Chondrocyte (in vitro differentiated cells): Measurements from ENCODE around the gene PLEKHA6. TPM values are rescaled to one million over a fixed set of nuclear protein-coding genes. Genes with fewer than 3 reads are reported as not detected.

Source experiments
- DNase-seq: peaks from one replicate; pipeline ENCODE4 v3.0.0; 2021; ENCODE audit warnings: mixed read lengths, low spot score
- H3K27ac Mint-ChIP-seq: one replicate; pipeline ENCODE4 v1.8.0; 2021; ENCODE audit warnings: mild to moderate bottlenecking, moderate library complexity, mixed read lengths; ENCODE audit not compliant: unreplicated experiment
- H3K27me3 Mint-ChIP-seq: 2 replicates; pipeline ENCODE4 v1.8.0; 2021; ENCODE audit warnings: low read depth, mixed read lengths
- H3K36me3 Mint-ChIP-seq: 2 replicates; pipeline ENCODE4 v1.8.0; 2021; ENCODE audit warnings: low read depth, mixed read lengths
- H3K4me1 Mint-ChIP-seq: 2 replicates; pipeline ENCODE4 v1.8.0; 2021; ENCODE audit warnings: low read depth, mild to moderate bottlenecking, mixed read lengths
- H3K4me3 Mint-ChIP-seq: one replicate; pipeline ENCODE4 v1.8.0; 2021; ENCODE audit warnings: mild to moderate bottlenecking, moderate library complexity, mixed read lengths; ENCODE audit not compliant: unreplicated experiment
- H3K9me3 Mint-ChIP-seq: 2 replicates; pipeline ENCODE4 v1.8.0; 2021; ENCODE audit warnings: low read depth, mixed read lengths
- total RNA-seq: library from RNA; stranded (reverse); gene quantifications from 3 replicates; pipeline ENCODE4 v1.2.1, GENCODE V29; 2021
- TF ChIP-seq, protein P1 (sequence below): fragments of 200-600 bp; sonication (generic); IDR thresholded peaks from 2 replicates; pipeline ENCODE4 v1.5.0; 2021; ENCODE audit warnings: antibody characterized with exemption, mild to moderate bottlenecking, moderate library complexity

Gene PLEKHA6
- total RNA-seq, 1 donor from 2014 or later = 0.15 TPM

DNA sequence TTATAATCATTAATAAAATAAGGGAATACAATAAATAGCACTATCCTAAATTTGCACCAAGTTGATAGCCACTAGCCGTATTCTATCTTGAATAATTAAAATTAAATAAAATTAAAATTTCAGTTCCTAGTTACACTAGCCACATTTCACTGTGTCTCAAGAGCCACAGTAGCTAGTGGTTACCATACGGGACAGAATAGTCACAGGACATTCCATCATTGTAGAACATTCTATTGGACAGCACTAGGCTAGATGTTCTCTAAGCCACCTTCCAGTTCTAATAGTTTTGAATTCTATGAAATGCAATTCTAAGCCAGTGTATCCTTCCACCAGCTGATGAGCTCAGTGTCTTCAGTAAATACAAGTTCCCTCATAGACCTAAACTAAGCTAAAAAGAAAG, 74.8 kb downstream of the PLEKHA6 start:
- no peak overlapping the region for H3K27ac Mint-ChIP-seq
- no peak for DNase-seq
- H3K36me3 Mint-ChIP-seq = no peaks in the 10 kb centered on the region
- H3K9me3 Mint-ChIP-seq = no peaks in the 10 kb centered on the region
- H3K4me3 Mint-ChIP-seq = no peak overlapping the region
- TF ChIP-seq, protein P1, sequence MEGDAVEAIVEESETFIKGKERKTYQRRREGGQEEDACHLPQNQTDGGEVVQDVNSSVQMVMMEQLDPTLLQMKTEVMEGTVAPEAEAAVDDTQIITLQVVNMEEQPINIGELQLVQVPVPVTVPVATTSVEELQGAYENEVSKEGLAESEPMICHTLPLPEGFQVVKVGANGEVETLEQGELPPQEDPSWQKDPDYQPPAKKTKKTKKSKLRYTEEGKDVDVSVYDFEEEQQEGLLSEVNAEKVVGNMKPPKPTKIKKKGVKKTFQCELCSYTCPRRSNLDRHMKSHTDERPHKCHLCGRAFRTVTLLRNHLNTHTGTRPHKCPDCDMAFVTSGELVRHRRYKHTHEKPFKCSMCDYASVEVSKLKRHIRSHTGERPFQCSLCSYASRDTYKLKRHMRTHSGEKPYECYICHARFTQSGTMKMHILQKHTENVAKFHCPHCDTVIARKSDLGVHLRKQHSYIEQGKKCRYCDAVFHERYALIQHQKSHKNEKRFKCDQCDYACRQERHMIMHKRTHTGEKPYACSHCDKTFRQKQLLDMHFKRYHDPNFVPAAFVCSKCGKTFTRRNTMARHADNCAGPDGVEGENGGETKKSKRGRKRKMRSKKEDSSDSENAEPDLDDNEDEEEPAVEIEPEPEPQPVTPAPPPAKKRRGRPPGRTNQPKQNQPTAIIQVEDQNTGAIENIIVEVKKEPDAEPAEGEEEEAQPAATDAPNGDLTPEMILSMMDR = no peak
- H3K27me3 Mint-ChIP-seq = peaks cover 51% of the 10 kb centered on the region
- H3K4me1 Mint-ChIP-seq = peaks cover 6% of the 10 kb centered on the region

GRCh38 chr1:204283711-204284651, 75.7 kb downstream of the PLEKHA6 start:
- Mint-ChIP-seq H3K4me1 (peaks cover 6% of the 10 kb centered on the region), H3K27me3 (peaks cover 52% of the 10 kb centered on the region), H3K4me3 (no peak overlapping the region), H3K27ac (no peak overlapping the region), H3K9me3 (no peaks in the 10 kb centered on the region), H3K36me3 (no peaks in the 10 kb centered on the region)
- TF ChIP-seq, protein P1 = no peak
- no peak for DNase-seq

- Mint-ChIP-seq H3K9me3 (no peaks in the 10 kb centered on the region), H3K4me3 (no peak overlapping the region), H3K4me1 (no peaks in the 10 kb centered on the region), H3K27ac (no peak overlapping the region), H3K27me3 (peaks cover 53% of the 10 kb centered on the region), H3K36me3 (no peaks in the 10 kb centered on the region)
- TF ChIP-seq, protein P1 = no peak
- DNase-seq = no peak
These were observed 76.9 kb downstream of the PLEKHA6 start for GRCh38 chr1:204282761-204283221.

GRCh38 chr1:204280099-204280961, 79.4 kb downstream of the PLEKHA6 start:
- H3K36me3 Mint-ChIP-seq = no peaks in the 10 kb centered on the region
- TF ChIP-seq, protein P1 = no peak
- peaks cover 6% of the 10 kb centered on the region for H3K4me1 Mint-ChIP-seq
- H3K9me3 Mint-ChIP-seq = no peaks in the 10 kb centered on the region
- DNase-seq = no peak
- no peak overlapping the region for H3K4me3 Mint-ChIP-seq
- H3K27ac Mint-ChIP-seq = no peak overlapping the region
- H3K27me3 Mint-ChIP-seq = peaks cover 51% of the 10 kb centered on the region

DNA sequence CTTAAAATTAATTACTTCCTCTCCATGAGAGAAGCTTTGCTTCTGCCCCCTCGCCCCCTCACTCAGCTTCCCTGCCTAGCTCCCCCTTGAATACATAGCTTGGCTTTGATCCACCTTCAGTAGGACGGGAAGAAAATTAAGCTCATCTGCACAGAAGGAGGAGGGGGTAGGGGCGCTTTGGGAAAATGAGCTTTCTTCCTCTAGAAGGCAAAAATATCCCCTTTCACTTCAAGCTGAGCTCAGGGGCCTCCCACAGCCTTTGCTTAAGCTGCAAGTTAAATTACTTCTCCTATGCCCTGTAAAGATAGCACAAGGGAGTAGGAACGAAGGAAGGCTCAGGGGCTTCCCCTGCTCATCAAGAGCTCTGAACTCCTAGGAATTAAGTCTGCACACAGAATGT, 80.8 kb downstream of the PLEKHA6 start:
- no peak overlapping the region for H3K27ac Mint-ChIP-seq
- TF ChIP-seq, protein P1 = no peak
- no peaks in the 10 kb centered on the region for H3K36me3 Mint-ChIP-seq
- DNase-seq = no peak
- no peak overlapping the region for H3K4me3 Mint-ChIP-seq
- no peaks in the 10 kb centered on the region for H3K9me3 Mint-ChIP-seq
- peaks cover 6% of the 10 kb centered on the region for H3K4me1 Mint-ChIP-seq
- H3K27me3 Mint-ChIP-seq = peaks cover 54% of the 10 kb centered on the region
